HG02571 (cell line): ENCODE data around the gene SPAG6.

Source experiments
- ATAC-seq: cut with Tn5 transposase; IDR thresholded peaks from one replicate; pipeline ENCODE4 v1.9.1; 2021; ENCODE audit warnings: mild to moderate bottlenecking, moderate library complexity; ENCODE audit not compliant: unreplicated experiment

Gene SPAG6

GRCh38 chr10:22321924-22322640 is 23.2 kb upstream of the SPAG6 start:
- ATAC-seq = no peak

- ATAC-seq = no peak
Measured at GRCh38 chr10:22322641-22323160, 22.6 kb upstream of the SPAG6 start.

DNA sequence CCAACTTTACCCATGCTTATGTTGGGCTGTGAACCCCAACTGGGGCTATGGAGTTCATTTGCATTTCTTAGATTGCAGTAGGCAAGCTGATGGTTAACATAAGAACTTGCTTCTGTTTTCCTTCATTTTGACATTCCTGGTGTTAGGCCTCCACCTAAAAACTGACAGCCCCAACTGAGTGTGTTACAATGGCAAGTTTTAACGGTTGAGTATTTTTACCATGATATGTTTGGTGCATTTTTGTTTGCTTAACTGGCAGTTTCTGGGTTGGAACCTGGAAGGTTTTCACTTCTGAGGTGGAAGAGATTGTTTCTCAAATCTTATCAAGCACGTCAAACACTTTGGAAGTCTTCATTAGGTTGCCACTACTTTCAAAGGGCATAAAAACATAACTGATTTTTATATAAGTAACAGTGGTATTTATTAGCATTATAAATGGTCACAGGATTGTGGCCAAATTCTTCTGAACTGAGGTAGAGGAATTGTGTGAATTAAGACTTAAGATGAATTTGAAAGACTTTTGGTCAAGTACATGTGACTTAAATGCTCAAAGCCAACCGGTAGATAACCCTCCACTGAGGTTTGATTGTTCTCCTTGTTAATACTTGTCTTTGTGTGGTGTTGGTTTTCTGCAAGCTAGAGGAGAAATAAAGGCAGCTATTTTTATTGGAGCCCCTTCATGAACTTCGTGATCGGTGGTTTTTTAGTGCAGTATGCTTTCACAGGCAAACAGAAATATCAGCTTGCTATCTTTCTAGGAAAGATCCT is 21.6 kb upstream of the SPAG6 start:
- no peak for ATAC-seq

GRCh38 chr10:22324413-22324812 is 20.9 kb upstream of the SPAG6 start:
- ATAC-seq = no peak

- ATAC-seq = no peak
Measured at GRCh38 chr10:22324893-22325271, 20.4 kb upstream of the SPAG6 start.

GRCh38 chr10:22325272-22326144 is 19.8 kb upstream of the SPAG6 start:
- ATAC-seq = peak; percentile 46

DNA sequence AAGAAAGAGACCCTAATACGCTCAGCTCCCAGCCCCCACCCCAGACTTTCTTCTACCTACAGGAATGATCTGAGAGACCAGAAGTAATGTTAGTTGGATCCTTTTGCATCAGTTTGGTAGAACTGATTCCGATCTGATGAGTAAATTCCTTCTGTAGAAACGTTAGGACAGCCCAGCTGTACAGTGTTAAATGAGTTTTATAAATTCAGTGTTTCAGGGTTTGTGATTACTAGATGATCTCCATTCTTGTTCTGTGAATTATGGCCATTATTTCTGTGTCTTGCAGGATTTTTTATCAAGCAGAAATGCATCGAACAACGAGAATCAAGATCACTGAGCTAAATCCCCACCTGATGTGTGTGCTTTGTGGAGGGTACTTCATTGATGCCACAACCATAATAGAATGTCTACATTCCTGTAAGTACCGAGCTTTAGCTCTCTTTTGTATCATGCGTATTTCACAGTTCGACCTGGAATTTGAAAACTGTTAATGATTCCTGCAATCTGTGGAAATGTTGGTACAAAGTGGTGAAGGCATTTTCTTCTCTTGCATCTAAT is 19.1 kb upstream of the SPAG6 start:
- ATAC-seq = no peak

DNA sequence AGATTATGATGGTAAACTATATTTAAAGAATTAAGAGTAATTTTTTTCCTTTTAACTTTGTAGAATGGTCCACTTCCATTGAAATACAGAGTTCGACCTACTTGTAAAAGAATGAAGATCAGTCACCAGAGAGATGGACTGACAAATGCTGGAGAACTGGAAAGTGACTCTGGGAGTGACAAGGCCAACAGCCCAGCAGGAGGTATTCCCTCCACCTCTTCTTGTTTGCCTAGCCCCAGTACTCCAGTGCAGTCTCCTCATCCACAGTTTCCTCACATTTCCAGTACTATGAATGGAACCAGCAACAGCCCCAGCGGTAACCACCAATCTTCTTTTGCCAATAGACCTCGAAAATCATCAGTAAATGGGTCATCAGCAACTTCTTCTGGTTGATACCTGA is 16.1 kb upstream of the SPAG6 start:
- ATAC-seq = no peak

GRCh38 chr10:22332116-22332692 is 13.1 kb upstream of the SPAG6 start:
- ATAC-seq = no peak

DNA sequence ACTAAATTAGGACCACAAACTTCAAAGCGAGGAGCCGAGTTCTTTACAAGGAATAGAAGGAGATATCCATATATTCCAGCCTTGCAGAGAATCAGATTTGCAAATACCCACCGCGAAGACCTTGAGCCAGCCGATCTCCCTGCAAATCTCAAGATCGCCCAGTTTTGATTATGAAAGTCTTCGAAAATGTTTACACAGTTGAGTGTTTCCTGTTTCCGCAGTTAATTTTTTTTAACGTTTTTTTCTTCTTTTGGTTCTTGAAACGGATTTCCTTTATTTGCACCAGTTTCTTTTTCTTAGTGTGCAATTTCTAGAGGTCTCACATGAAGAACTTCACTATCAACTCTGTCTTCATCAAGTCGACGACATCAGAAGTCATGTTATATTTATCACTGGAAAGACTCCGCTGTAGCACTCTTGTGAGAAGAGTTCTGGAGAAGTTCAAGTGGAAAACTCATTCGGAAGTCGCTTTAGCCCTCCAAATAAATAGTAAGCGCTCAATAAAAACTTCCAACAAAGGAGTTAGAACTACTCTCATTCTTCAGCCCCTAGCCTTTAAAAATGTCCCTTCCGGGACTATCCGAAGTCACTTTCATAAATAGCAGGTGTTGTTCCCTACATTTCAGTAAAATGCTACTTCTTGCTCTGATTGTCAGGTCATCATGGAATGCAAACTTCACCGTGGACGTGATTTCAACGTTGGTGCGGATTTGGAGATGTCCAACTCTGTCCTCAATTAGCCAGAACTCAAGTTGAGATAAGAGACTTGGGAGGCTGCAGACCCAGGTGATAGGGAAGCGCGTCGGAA is 11.9 kb upstream of the SPAG6 start:
- no peak for ATAC-seq

DNA sequence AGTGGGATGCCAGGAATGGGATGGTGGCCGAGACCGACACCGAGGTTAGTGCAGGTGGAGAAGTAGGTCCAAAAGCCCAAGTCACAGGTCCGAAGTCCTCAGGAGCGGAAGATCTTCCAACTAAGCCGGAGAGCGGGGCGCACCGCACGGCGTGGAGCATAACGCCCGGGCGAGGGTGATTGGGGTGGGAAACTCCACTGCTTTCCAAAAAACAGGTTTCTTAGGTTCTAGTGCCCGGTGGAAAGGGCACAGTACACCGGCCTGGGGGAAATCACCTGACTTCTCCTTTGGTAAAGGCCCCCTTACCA is 11.4 kb upstream of the SPAG6 start:
- ATAC-seq = no peak

DNA sequence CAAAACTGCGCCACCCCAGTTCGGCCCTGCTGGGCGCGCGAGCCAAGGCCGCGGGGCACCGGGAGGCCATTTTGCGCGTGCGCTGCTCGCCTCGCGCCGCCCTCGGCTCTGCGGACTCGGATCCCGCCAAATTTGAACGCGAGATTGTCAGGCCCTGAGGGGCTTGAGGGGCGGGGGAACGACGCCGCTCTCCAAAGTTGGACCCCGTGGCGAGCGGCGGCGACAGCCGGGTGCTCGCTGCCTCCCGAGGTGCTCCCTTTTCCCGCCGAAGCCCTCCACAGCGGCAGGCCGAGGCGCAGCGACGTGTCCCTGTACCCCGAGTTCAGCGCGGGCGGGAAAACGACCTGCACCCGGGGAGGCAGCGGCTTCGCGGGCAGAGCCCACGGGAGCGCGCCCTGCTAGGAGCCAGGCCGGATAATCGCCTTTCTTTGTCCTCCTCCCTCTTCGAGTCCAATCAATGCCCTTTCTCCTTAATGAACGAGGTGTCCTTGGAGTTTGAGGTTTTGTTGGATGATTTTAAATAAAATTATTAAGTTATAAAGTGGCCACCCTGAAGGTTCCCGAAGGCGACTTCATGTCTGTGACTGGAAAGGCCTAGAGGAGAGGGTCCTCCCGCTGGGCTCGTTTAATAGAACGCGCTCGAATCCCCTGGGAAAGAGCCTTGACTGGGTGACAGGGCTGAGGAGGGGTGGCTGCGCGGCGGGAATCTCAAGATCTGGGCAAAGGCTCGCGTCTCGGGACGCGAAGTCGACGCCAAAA is 10.7 kb upstream of the SPAG6 start:
- no peak for ATAC-seq

GRCh38 chr10:22335173-22335933 is 9.9 kb upstream of the SPAG6 start:
- ATAC-seq = peak; percentile 39

DNA sequence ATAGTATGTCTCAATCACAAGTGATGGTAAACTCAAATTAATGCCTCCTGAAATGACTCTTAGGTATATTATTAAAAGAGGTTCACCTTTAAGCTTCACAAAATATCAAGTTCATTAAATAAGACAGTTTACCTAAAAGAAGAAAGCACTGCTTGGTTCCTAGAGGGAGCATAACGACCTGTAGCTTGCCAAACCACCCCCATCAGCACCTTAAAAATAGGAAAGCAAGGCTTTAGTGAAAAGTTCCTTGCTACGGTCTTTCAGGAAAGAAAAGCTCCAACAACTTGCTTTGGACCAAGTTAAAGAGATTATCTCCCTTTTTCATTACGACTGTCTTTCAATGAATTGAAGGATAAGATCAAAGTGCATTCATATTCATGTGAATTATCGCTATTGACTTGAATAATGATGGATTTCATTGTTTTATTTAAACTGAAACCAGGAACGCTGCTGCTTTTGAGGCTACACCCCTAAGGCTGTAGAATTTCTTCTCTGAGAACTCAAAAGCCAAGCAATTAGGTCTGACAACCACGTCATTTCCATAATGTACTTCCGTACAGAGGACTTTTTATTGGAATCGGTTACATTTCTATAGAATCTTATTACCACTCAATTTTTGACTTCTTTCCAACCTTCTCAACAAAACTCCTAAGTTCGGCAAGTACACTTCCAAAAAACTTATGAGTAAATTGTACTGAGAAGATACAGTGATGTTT is 7.0 kb upstream of the SPAG6 start:
- no peak for ATAC-seq

GRCh38 chr10:22338931-22339330 is 6.4 kb upstream of the SPAG6 start:
- ATAC-seq = no peak

- ATAC-seq = no peak
Measured at GRCh38 chr10:22339761-22340328, 5.5 kb upstream of the SPAG6 start.

GRCh38 chr10:22340329-22341189 is 4.7 kb upstream of the SPAG6 start:
- ATAC-seq = peak; percentile 43
